H9 (cell line): ENCODE measurements around the gene VPS9D1. TPM values are rescaled to one million over a fixed set of nuclear protein-coding genes. Genes with fewer than 3 reads are reported as not detected.

ENCODE experiments used
- DNase-seq: peaks from one replicate; pipeline ENCODE4 v3.0.0-alpha.2; 2017
- H2AFZ ChIP-seq: one replicate; pipeline ENCODE4 v1.6.1; 2013; ENCODE audit warnings: mild to moderate bottlenecking, low read length, control low read depth, moderate library complexity
- H2AK5ac ChIP-seq: 2 replicates; pipeline ENCODE4 v1.6.1; 2013; ENCODE audit warnings: low read length, control low read depth, mixed read lengths; ENCODE audit not compliant: insufficient read length
- H2BK120ac ChIP-seq: one replicate; pipeline ENCODE4 v1.6.1; 2013; ENCODE audit warnings: low read depth, mild to moderate bottlenecking, low read length, control low read depth, inconsistent platforms; ENCODE audit not compliant: poor library complexity, severe bottlenecking
- H2BK12ac ChIP-seq: 2 replicates; pipeline ENCODE4 v1.6.1; 2013; ENCODE audit warnings: low read length, control low read depth, mixed read lengths, low read depth; ENCODE audit not compliant: insufficient read length
- H2BK15ac ChIP-seq: 2 replicates; pipeline ENCODE4 v1.6.1; 2013; ENCODE audit warnings: low read depth, low read length, control low read depth
- H2BK20ac ChIP-seq: one replicate; pipeline ENCODE4 v1.6.1; 2013; ENCODE audit warnings: low read depth, mild to moderate bottlenecking, low read length, control low read depth, inconsistent platforms; ENCODE audit not compliant: poor library complexity, severe bottlenecking
- H2BK5ac ChIP-seq: 2 replicates; pipeline ENCODE4 v1.6.1; 2013; ENCODE audit warnings: low read length, control low read depth, mixed read lengths; ENCODE audit not compliant: insufficient read length
- H3K14ac ChIP-seq: 2 replicates; pipeline ENCODE4 v1.6.1; 2013; ENCODE audit warnings: low read length, control low read depth; ENCODE audit not compliant: insufficient read depth
- H3K18ac ChIP-seq: 2 replicates; pipeline ENCODE4 v1.6.1; 2013; ENCODE audit warnings: low read depth, mild to moderate bottlenecking, mixed read lengths, low read length, control low read depth; ENCODE audit not compliant: insufficient read length
- H3K23ac ChIP-seq: 2 replicates; pipeline ENCODE4 v1.6.1; 2013; ENCODE audit warnings: low read length, control low read depth, mixed read lengths, low read depth; ENCODE audit not compliant: insufficient read length
- H3K23me2 ChIP-seq: 2 replicates; pipeline ENCODE4 v1.6.1; 2013; ENCODE audit warnings: low read depth, mild to moderate bottlenecking, mixed read lengths, low read length, control low read depth; ENCODE audit not compliant: insufficient read length, poor library complexity, severe bottlenecking
- H3K27ac ChIP-seq: 2 replicates; pipeline ENCODE4 v1.5.1; 2013; ENCODE audit warnings: low read length, control low read depth, mixed read lengths, low read depth; ENCODE audit not compliant: insufficient read length
- H3K27me3 ChIP-seq: 2 replicates; pipeline ENCODE4 v1.6.1; 2013; ENCODE audit warnings: low read length, control low read depth, inconsistent platforms; ENCODE audit not compliant: insufficient read depth
- H3K4ac ChIP-seq: 2 replicates; pipeline ENCODE4 v1.6.1; 2013; ENCODE audit warnings: low read depth, mild to moderate bottlenecking, control low read depth, inconsistent platforms, low read length, moderate library complexity
- H3K4me1 ChIP-seq: 2 replicates; pipeline ENCODE4 v1.6.1; 2013; ENCODE audit warnings: low read length, control low read depth, inconsistent platforms; ENCODE audit not compliant: insufficient read depth
- H3K4me2 ChIP-seq: 2 replicates; pipeline ENCODE4 v1.6.1; 2013; ENCODE audit warnings: low read length, control low read depth, mixed read lengths; ENCODE audit not compliant: insufficient read length, insufficient read depth
- H3K56ac ChIP-seq: 2 replicates; pipeline ENCODE4 v1.6.1; 2013; ENCODE audit warnings: low read depth, mild to moderate bottlenecking, mixed read lengths, low read length, control low read depth; ENCODE audit not compliant: insufficient read length
- H3K79me1 ChIP-seq: 2 replicates; pipeline ENCODE4 v1.6.1; 2013; ENCODE audit warnings: low read depth, mild to moderate bottlenecking, moderate library complexity, low read length, control low read depth, inconsistent platforms; ENCODE audit not compliant: insufficient read depth, poor library complexity, severe bottlenecking
- H3K79me2 ChIP-seq: 2 replicates; pipeline ENCODE4 v1.6.1; 2013; ENCODE audit warnings: low read length, control low read depth, inconsistent platforms; ENCODE audit not compliant: insufficient read depth
- H3K9ac ChIP-seq: 2 replicates; pipeline ENCODE4 v1.6.1; 2013; ENCODE audit warnings: low read length, control low read depth, mixed read lengths; ENCODE audit not compliant: insufficient read length; ENCODE audit errors: extremely low read depth
- H3K9me3 ChIP-seq: one replicate; pipeline ENCODE4 v1.6.1; 2013; ENCODE audit warnings: low read depth, low read length, inconsistent platforms; ENCODE audit not compliant: control insufficient read depth
- H3T11ph ChIP-seq: one replicate; pipeline ENCODE4 v1.6.1; 2013; ENCODE audit warnings: mild to moderate bottlenecking, low read length, control low read depth, inconsistent platforms
- H4K20me1 ChIP-seq: one replicate; pipeline ENCODE4 v1.6.1; 2013; ENCODE audit not compliant: control insufficient read depth, insufficient read length, insufficient read depth
- H4K5ac ChIP-seq: 2 replicates; pipeline ENCODE4 v1.6.1; 2013; ENCODE audit warnings: low read depth, mild to moderate bottlenecking, mixed read lengths, low read length, control low read depth; ENCODE audit not compliant: insufficient read length
- H4K8ac ChIP-seq: replicated peaks from 2 replicates; pipeline ENCODE4 v1.6.1; 2013; ENCODE audit warnings: low read length, control low read depth, mixed read lengths, low read depth; ENCODE audit not compliant: insufficient read length
- H4K91ac ChIP-seq: 2 replicates; pipeline ENCODE4 v1.6.1; 2013; ENCODE audit warnings: low read depth, mild to moderate bottlenecking, moderate library complexity, mixed read lengths, low read length, control low read depth; ENCODE audit not compliant: insufficient read length
- H3K27ac Mint-ChIP-seq, 3 experiments: 2 replicates in 2 of 3; 3 replicates in 1 of 3; pipeline ENCODE4 v1.8.0; 2020 to 2021; ENCODE audit warnings: mixed read lengths in 3 of 3, mild to moderate bottlenecking in 1 of 3, moderate library complexity in 1 of 3
- H3K27me3 Mint-ChIP-seq: 2 replicates; pipeline ENCODE4 v1.8.0; 2021; ENCODE audit warnings: low read depth, mild to moderate bottlenecking, moderate library complexity, mixed read lengths
- H3K36me3 Mint-ChIP-seq, 3 experiments: 2 replicates in 2 of 3; 3 replicates in 1 of 3; pipeline ENCODE4 v1.8.0; 2020 to 2021; ENCODE audit warnings: low read depth in 3 of 3, mixed read lengths in 3 of 3; ENCODE audit not compliant: insufficient read depth in 1 of 3
- H3K4me1 Mint-ChIP-seq, 2 experiments: 2 replicates each; pipeline ENCODE4 v1.8.0; 2020; ENCODE audit warnings: mixed read lengths in 2 of 2
- H3K4me3 Mint-ChIP-seq, 2 experiments: 2 replicates in 1 of 2; 3 replicates in 1 of 2; pipeline ENCODE4 v1.8.0; 2020 to 2021; ENCODE audit warnings: mild to moderate bottlenecking in 2 of 2, mixed read lengths in 2 of 2, moderate library complexity in 1 of 2
- H3K9me3 Mint-ChIP-seq, 2 experiments: 2 replicates in 1 of 2; 3 replicates in 1 of 2; pipeline ENCODE4 v1.8.0; 2020; ENCODE audit warnings: mild to moderate bottlenecking in 2 of 2, mixed read lengths in 2 of 2, moderate library complexity in 1 of 2
- WGBS: extraction: QIAGEN DNeasy Blood & Tissue Kit; methylation state at CpG from one replicate; pipeline ENCODE4 v1.1.7; 2013; ENCODE audit warnings: missing lambda C conversion rate, low lambda C conversion rate, mixed read lengths; ENCODE audit not compliant: insufficient read length; ENCODE audit errors: extremely low coverage; 5-methylcytosine and 5-hydroxymethylcytosine counted together
- total RNA-seq: library from RNA; stranded (reverse); gene quantifications from 2 replicates; pipeline ENCODE4 v1.2.1, GENCODE V29; 2021
- TF ChIP-seq, protein P1 (sequence below): fragments of 200-600 bp; sonication (generic); conservative IDR thresholded peaks from 3 replicates; pipeline ENCODE4 v1.8.0; 2021; ENCODE audit warnings: antibody characterized with exemption, mild to moderate bottlenecking

VPS9D1 gene
- total RNA-seq, 1 experiment from 2014 or later, result 6.0 TPM

DNA sequence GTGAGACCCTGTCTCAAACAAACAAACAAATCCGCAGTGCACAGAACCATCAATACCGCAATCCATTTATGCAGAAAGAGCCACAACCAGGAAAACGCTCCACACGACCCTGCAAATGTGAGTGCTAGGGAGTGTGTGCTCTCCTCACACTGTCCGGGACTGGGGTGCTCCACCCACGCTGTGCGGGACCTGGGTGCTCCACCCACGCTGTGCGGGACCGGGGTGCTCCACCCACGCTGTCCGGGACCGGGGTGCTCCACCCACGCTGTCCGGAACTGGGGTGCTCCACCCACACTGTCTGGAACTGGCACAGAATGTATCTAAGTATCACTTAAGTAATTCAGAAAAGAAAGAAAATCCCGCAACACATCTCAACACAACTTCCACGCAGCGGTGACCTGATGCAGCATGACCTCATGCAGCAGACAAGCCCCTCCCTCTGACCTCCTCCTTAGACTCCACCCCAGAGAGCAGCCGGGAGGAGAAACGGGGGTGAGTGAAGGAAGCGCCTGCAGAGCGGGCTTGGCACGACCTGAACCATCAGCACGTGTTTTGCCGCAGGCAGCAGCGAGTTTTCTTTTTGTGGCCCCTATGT lies 39.1 kb upstream of the VPS9D1 start:
- H2BK120ac ChIP-seq, result no peak overlapping the region
- WGBS, result no CpG with 5 or more reads among the region's 26 CpGs
- no peak overlapping the region for H4K91ac ChIP-seq
- no peaks in the 10 kb centered on the region for H3K27me3 ChIP-seq
- H2BK20ac ChIP-seq, result no peak overlapping the region
- H4K8ac ChIP-seq, result no peak overlapping the region
- H2BK5ac ChIP-seq, result no peak overlapping the region
- H3K18ac ChIP-seq, result no peak overlapping the region
- H3K4me2 ChIP-seq, result no peak overlapping the region
- no peak overlapping the region for H3K27ac ChIP-seq
- H3K4ac ChIP-seq, result no peak overlapping the region
- no peaks in the 10 kb centered on the region for H3K23me2 ChIP-seq
- no peaks in the 10 kb centered on the region for H3K27me3 Mint-ChIP-seq
- H3K79me1 ChIP-seq, result no peaks in the 10 kb centered on the region
- H3K14ac ChIP-seq, result no peak overlapping the region
- no peak overlapping the region for H2BK12ac ChIP-seq
- no peaks in the 10 kb centered on the region for H3K9me3 Mint-ChIP-seq
- no peaks in the 10 kb centered on the region for H4K20me1 ChIP-seq
- H3K4me1 ChIP-seq, result no peaks in the 10 kb centered on the region
- peaks cover 48 to 89% (median 88%) of the 10 kb centered on the region in 3 experiments; a peak in 6 of 7 replicates for H3K36me3 Mint-ChIP-seq
- no peak for DNase-seq
- no peaks in the 10 kb centered on the region for H3K4me1 Mint-ChIP-seq
- no peak overlapping the region for H3K23ac ChIP-seq
- no peak overlapping the region for H2AK5ac ChIP-seq
- H3K27ac Mint-ChIP-seq, result peak overlapping the region in 2 of 3 experiments; percentile 8 to 67; a peak in 1 of 7 replicates
- no peaks in the 10 kb centered on the region for H3K79me2 ChIP-seq
- no peak overlapping the region for H3K9ac ChIP-seq
- no peaks in the 10 kb centered on the region for H3K9me3 ChIP-seq
- TF ChIP-seq, protein P1, sequence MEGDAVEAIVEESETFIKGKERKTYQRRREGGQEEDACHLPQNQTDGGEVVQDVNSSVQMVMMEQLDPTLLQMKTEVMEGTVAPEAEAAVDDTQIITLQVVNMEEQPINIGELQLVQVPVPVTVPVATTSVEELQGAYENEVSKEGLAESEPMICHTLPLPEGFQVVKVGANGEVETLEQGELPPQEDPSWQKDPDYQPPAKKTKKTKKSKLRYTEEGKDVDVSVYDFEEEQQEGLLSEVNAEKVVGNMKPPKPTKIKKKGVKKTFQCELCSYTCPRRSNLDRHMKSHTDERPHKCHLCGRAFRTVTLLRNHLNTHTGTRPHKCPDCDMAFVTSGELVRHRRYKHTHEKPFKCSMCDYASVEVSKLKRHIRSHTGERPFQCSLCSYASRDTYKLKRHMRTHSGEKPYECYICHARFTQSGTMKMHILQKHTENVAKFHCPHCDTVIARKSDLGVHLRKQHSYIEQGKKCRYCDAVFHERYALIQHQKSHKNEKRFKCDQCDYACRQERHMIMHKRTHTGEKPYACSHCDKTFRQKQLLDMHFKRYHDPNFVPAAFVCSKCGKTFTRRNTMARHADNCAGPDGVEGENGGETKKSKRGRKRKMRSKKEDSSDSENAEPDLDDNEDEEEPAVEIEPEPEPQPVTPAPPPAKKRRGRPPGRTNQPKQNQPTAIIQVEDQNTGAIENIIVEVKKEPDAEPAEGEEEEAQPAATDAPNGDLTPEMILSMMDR, result no peak
- no peak overlapping the region for H2BK15ac ChIP-seq
- no peak overlapping the region for H3K4me3 Mint-ChIP-seq
- no peak overlapping the region for H2AFZ ChIP-seq
- no peak overlapping the region for H4K5ac ChIP-seq
- H3K56ac ChIP-seq, result no peak overlapping the region
- no peak overlapping the region for H3T11ph ChIP-seq
